HG02610 (cell line): Measurements from ENCODE around the gene WDR33.

ENCODE experiments used
- ATAC-seq: cut with Tn5 transposase; IDR thresholded peaks from one replicate; pipeline ENCODE4 v1.9.1; 2021; ENCODE audit warnings: mild to moderate bottlenecking, moderate library complexity; ENCODE audit not compliant: unreplicated experiment

Gene WDR33

GRCh38 chr2:127722807-127723206 lies 88.2 kb downstream of the WDR33 start:
- no peak for ATAC-seq

DNA sequence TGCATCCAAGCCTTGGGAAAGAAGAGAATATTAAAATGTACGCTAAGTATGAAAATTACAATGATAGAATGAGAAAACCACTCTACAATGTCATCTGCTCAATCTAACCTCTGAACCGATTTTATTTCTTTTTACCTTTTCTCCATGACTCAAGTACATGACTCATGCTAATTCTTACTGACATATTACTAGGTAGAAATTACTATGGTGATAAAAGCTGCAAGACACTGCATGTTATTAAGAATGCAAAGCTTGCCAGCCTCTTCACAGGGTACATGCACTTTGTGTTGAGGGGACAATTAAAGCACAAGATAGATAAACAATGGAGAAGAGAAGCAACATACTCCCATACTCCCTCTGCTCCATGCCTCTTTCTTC lies 89.0 kb downstream of the WDR33 start:
- ATAC-seq, result no peak

GRCh38 chr2:127721311-127721977 lies 89.5 kb downstream of the WDR33 start:
- no peak for ATAC-seq

DNA sequence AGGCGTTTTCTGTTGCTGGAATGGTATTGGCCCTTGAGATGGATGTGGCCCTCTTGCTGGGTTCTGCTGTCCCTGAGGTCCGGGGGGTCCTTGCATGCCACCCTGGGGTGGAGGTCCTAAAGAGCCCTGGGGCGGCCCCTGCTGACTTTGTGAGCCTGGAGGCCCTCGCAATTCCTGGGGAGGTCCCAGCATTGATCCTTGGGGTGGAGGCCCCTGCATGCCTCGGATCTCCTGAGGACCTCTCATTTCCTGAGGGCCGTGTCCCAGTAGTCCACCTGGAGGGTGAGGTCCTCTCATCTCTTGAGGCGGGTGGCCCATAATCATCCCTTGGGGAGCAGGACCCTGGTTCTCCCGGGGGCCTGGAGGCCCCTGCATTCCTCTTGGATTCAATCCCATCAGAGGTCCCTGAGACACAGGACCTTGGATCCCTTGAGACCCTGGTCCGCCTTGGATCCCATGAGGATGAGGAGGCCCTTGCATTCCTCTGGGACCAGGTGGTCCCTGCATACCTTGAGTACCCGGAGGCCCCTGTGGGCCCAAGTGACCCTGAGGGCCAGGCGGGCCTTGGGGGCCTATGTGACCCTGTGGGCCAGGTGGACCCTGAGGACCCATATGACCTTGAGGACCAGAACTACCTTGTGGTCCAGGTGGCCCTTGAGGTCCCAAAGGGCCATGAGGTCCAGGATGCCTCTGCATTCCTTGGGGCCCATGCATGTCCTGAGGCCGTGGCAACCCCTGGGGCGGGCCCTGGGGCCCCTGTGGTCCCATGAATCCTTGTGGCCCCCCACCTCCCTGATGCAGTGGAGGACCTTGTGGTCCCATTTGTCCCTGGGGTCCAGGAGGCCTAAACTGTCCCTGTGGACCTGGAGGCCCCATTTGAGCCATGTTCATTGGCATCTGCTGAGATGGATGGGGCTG lies 91.4 kb downstream of the WDR33 start:
- no peak for ATAC-seq

- no peak for ATAC-seq
Measured at GRCh38 chr2:127718271-127718670, 92.7 kb downstream of the WDR33 start.

GRCh38 chr2:127715778-127716449 lies 95.1 kb downstream of the WDR33 start:
- no peak for ATAC-seq

DNA sequence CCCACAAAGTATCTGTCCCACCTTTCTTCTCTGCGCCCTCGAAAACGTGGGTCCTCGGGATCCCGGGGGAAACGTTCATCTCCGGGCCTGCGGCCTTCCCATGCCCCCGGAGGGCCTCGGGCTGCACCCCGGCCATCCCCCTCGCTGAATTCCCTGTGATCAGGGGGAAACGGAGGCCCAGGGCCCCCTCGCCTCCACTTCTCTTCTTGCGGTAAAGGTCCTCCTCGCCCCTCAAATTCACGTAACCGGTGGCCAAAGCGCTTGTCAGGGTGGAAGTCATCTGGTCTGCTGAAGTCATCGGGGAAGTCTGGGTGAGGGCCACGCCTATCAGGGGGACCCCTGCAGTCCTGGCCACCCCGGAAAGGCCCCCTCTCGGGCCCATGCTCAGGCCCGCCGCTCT lies 97.4 kb downstream of the WDR33 start:
- ATAC-seq, result no peak

DNA sequence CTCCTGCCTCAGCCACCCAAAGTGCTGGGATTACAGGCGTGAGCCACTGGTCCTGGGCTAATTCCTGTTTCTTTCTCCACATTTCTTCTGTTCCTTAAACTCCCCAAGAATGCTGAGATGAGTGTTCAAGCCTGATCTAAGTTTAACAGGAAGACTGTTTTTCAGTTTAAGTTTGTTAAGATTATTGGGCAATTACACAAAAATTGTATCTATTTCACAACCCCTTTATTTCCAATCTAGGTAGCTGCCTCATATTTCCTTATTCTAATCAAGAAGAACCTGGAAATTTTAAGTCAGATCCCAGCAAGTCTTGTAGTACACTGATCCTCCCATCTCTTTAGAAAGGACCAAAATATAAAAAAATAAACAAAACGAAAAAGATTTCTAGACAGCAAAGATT lies 98.0 kb downstream of the WDR33 start:
- ATAC-seq, result no peak

GRCh38 chr2:127709336-127709735 lies 101.6 kb downstream of the WDR33 start:
- ATAC-seq, result no peak

DNA sequence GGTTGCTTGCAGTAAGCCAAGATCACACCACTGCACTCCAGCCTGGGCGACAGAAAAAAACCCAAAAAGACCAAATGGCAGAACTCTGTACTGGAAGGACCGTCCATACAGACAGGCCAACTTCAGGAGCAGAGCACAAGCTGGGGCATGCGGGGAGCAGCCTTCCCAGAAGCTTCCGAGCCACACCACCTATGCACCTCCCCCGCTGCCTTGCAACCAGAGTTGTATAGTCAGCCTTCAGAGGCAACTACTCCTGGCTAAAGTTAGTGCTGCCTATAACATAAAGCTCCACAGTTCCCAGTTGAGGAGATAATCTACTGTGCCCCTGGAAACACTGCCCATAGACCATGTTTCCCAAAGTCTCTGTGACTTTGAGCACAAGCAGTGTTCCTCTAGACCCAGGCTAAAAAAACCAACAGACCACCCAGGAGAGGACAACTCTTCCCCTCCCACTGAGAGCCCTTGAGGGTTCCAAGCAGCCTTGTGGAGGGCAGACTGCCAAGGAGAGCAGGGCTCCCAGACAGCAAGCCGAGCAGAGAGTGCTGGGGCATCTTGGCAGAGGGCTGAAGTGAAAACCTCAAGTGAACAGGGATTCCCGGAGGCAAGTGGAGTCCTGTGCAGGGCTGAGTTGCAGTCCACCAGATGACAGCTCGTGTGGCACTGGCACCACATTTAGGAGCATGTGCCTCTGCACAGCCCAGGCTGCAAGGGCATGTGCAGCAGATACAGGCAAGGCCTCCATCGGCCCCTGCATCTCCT lies 102.9 kb downstream of the WDR33 start:
- no peak for ATAC-seq

DNA sequence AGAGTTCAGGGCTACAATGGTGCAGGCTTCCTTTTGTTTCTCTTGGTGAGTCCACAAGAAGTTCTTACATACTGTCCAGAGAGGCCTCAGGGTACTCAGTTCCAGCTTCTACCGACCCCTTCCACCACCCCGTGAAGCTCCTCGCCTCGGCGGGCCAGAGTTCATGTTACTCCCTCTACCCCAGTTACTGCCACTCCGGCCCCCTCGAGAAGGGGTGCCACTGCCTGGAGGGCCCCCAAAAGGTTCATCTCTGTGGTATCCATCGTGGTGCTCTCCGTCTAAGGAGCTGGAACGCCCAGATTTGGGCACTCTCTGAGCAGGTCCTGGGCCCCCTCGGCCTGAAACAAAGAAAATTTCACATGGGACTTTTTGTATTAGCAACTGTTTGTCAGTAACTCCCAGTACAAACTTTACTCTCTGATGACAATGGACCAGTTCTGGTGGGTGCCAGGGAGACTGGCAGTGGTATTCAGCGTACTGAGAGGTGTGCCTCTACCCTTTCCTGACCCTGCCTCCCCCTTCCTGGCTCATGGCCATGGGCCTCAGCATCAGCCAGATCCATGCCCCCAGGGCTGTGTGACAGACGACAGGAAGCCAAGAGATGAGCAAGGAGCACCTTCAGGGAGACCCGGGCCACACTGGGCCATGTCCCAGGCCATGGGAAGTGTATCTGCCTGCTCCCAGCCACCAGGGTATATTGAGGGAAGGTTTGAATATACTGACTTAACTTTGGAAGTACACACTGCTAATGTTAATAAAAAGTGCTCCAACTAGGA lies 104.6 kb downstream of the WDR33 start:
- no peak for ATAC-seq

DNA sequence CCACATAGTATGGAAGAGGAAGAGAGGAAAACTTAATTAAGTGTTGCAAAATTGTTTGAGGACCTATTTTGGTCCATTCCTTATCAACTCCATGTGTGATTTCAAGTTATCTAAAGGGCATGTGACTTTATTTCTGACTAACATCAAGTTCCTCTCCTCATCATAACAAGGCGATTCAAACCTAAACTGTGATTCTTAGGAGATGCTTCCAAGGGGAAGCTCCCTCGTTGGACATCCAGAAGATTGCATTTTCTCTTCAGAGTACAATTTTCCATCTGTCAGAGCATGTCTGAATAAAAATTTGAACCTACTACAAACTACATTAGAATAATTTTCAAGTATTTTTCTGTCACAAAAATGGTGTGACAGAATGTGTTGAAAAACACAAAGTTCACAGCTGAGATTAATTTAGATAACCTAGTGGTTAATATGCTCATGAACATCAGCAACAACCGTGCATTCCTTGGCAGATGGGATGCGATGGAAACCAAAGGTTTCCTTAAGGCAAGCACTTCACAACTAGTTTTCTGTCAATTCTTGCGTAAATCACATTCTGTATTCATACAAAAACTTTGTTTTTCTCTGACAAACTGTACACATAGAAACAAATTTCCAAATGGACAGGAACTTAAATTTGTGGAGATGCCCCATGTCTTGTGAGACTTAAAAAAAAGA lies 105.4 kb downstream of the WDR33 start:
- ATAC-seq, result no peak

- ATAC-seq, result no peak
Measured at GRCh38 chr2:127704641-127705390, 106.2 kb downstream of the WDR33 start.

DNA sequence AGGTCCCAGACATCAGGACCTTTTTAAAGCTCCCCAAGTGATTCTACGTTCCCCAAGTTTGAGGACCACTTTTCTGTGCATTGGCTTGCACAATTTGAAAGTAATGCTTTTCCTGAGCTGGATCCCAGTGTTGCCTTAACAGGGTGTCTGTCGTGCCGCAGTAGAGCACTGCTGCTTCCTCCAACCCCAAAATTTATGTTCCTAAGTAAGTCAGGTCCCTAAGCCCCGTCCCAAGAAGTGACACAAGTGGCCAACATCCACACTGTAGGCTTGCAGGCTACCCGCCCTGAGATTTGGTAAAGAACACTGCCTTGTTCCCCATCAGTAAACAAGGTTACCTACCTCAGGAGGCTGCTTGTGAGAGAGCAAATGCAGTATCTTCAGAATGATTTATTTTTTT lies 107.7 kb downstream of the WDR33 start:
- ATAC-seq, result no peak

- ATAC-seq, result no peak
Measured at GRCh38 chr2:127702395-127703009, 108.5 kb downstream of the WDR33 start.

GRCh38 chr2:127701651-127702394 lies 109.1 kb downstream of the WDR33 start:
- ATAC-seq, result peak; percentile 69

DNA sequence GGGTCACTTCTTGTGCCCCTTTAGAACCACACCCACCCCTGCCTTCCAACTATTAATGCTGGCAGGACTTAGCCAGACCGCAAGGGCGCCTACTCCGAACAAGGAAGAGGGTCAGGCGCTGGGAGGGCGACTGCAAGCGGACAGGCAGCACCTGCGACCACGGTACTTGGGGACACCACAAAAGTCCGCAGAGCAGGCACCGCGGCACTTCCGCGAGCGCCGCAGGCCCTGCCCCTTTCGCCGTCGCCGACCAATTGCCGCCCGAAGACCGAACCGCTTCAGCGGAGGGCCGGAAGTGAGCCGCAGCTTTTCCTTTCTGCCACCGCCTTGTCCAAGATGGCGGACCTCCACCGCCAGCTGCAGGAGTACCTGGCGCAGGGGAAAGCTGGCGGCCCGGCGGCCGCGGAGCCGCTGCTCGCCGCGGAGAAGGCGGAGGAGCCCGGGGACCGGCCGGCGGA lies 109.7 kb downstream of the WDR33 start, which contains the start of gene SFT2D3:
Gene SFT2D3 (plus strand): TSS at position 305 of the 458 bp plus-strand sequence. CDS start 32 bp downstream, at position 337.
- ATAC-seq, result peak; percentile 76
